Testis (tissue), 3 donors: ENCODE data around the gene MEF2A. TPM values are rescaled to one million over a fixed set of nuclear protein-coding genes. Genes with fewer than 3 reads are reported as not detected.

Experiments
- DNase-seq: peaks from one replicate; pipeline ENCODE4 v3.0.0-alpha.2; 2019
- H3K27ac ChIP-seq, 2 donors: fragments of 200-600 bp; sonication (generic); one replicate each; pipeline ENCODE4 v1.5.1; 2019
- H3K27me3 ChIP-seq: fragments of 200-600 bp; sonication (generic); one replicate; pipeline ENCODE4 v1.5.1; 2019
- H3K36me3 ChIP-seq: fragments of 200-600 bp; sonication (generic); one replicate; pipeline ENCODE4 v1.5.1; 2017; ENCODE audit warnings: low read depth; ENCODE audit errors: missing control alignments
- H3K4me1 ChIP-seq: fragments of 200-600 bp; sonication (generic); one replicate; pipeline ENCODE4 v1.5.1; 2019
- H3K4me3 ChIP-seq, 2 donors: fragments of 200-600 bp; sonication (generic); one replicate each; pipeline ENCODE4 v1.5.1; 2017 to 2019
- H3K9me3 ChIP-seq: fragments of 200-600 bp; sonication (generic); one replicate; pipeline ENCODE4 v1.5.1; 2017
- CTCF ChIP-seq, 3 experiments: fragments of 450-650 bp in 2 of 3; fragments of 200-600 bp in 1 of 3; sonication (generic) in 1 of 3; IDR thresholded peaks; one replicate each; pipeline ENCODE4 v1.5.1; 2016 to 2019; ENCODE audit warnings: antibody characterized with exemption in 3 of 3, mild to moderate bottlenecking in 2 of 3, moderate library complexity in 1 of 3
- POLR2A ChIP-seq: fragments of 450-650 bp; IDR thresholded peaks from one replicate; pipeline ENCODE4 v1.6.1; 2017; ENCODE audit warnings: antibody characterized with exemption, mild to moderate bottlenecking, moderate library complexity
- WGBS, 2 donors: methylation state at CpG; one replicate each; pipeline ENCODE4 v1.1.5; 2018; 5-methylcytosine and 5-hydroxymethylcytosine counted together
- intact Hi-C: fragments of 100-400 bp; cut with DNase I; formaldehyde crosslinking; loops from one replicate; pipeline ENCODE4 v1.15.1; 2023; ENCODE audit warnings: low total_unique reads
- polyA plus RNA-seq: library from polyadenylated mRNA; stranded (reverse); fragments of 350-450 nt; fragmentation: Illumina TruSeq; extraction: RNeasy Lipid Tissue Mini Kit (QIAGEN cat#74804); gene quantifications from one replicate; pipeline ENCODE4 v1.2.3, GENCODE V29; 2014; ENCODE audit warnings: low read depth, low replicate concordance; ENCODE audit not compliant: insufficient read depth
- total RNA-seq, 2 donors: library from RNA; depleted of rRNA; stranded (reverse); fragments of >200 nt; gene quantifications; one replicate each; pipeline ENCODE4 v1.2.3, GENCODE V29; 2016

MEF2A gene
- total and polyA plus RNA-seq, 3 donors from 2014 or later, result 33.7 to 68.9 (median 67.9) TPM

GRCh38 chr15:99586121-99586520, 20.3 kb downstream of the MEF2A start:
- H3K27ac ChIP-seq, result no peak overlapping the region
- DNase-seq, result no peak
- no peak for TF ChIP-seq POLR2A
- no peak for TF ChIP-seq CTCF (IDR thresholded peaks at IDR 0.05)
- H3K36me3 ChIP-seq, result no peaks in the 10 kb centered on the region
- no peaks in the 10 kb centered on the region for H3K27me3 ChIP-seq
- H3K9me3 ChIP-seq, result no peaks in the 10 kb centered on the region
- peaks cover 5% of the 10 kb centered on the region for H3K4me1 ChIP-seq
- no peak overlapping the region for H3K4me3 ChIP-seq
- intact Hi-C loops, result no loop called here
- 79 to 83% methylated on average over 1 of the region's 1 CpG for WGBS, 2 donors

GRCh38 chr15:99589801-99590200, 24.0 kb downstream of the MEF2A start:
- Histone ChIP-seq H3K4me3 (no peak overlapping the region), H3K4me1 (no peaks in the 10 kb centered on the region), H3K27ac (no peak overlapping the region), H3K27me3 (no peaks in the 10 kb centered on the region), H3K9me3 (no peaks in the 10 kb centered on the region), H3K36me3 (no peaks in the 10 kb centered on the region)
- no peak for DNase-seq
- TF ChIP-seq POLR2A (no peak), CTCF (IDR thresholded peaks at IDR 0.05) (no peak)
- intact Hi-C loops, result no loop called here

GRCh38 chr15:99590913-99591646, 25.3 kb downstream of the MEF2A start:
- Histone ChIP-seq H3K36me3 (no peaks in the 10 kb centered on the region), H3K27ac (no peak overlapping the region), H3K27me3 (no peaks in the 10 kb centered on the region), H3K4me3 (no peak overlapping the region), H3K4me1 (no peaks in the 10 kb centered on the region), H3K9me3 (no peaks in the 10 kb centered on the region)
- intact Hi-C loops, result no loop called here
- TF ChIP-seq CTCF (IDR thresholded peaks at IDR 0.05) (no peak), POLR2A (no peak)
- no peak for DNase-seq
- 84% methylated on average over 2 of the region's 2 CpGs for WGBS, 2 donors

GRCh38 chr15:99592145-99592791, 26.5 kb downstream of the MEF2A start:
- no peak for TF ChIP-seq CTCF (IDR thresholded peaks at IDR 0.05)
- TF ChIP-seq POLR2A, result no peak
- H3K4me1 ChIP-seq, result no peaks in the 10 kb centered on the region
- intact Hi-C loops, result no loop called here

More at GRCh38 chr15:99592145-99592791, 26.5 kb downstream of the MEF2A start:
- 84 to 85% methylated on average over 6 of the region's 6 CpGs for WGBS, 2 donors
- DNase-seq, result no peak
- H3K27ac ChIP-seq, result no peak overlapping the region
- H3K36me3 ChIP-seq, result no peaks in the 10 kb centered on the region
- H3K9me3 ChIP-seq, result no peaks in the 10 kb centered on the region
- no peak overlapping the region for H3K4me3 ChIP-seq
- no peaks in the 10 kb centered on the region for H3K27me3 ChIP-seq
